GM12892 (cell line): ENCODE results near the gene CD300LG.

ENCODE experiments used
- POLR2A ChIP-seq: IDR thresholded peaks from 2 replicates; pipeline ENCODE4 v1.6.1; 2011; ENCODE audit warnings: low read depth, low read length, control low read depth
- POLR2AphosphoS5 ChIP-seq: IDR thresholded peaks from 2 replicates; pipeline ENCODE4 v1.6.1; 2011; ENCODE audit warnings: low read depth, low read length, control low read depth
- TAF1 ChIP-seq: IDR thresholded peaks from 2 replicates; pipeline ENCODE4 v1.6.1; 2011; ENCODE audit warnings: low read depth, mild to moderate bottlenecking, control low read depth, low read length, borderline replicate concordance

- TF ChIP-seq POLR2A, result no peak
- TF ChIP-seq POLR2AphosphoS5, result no peak
- TF ChIP-seq TAF1, result no peak
These were observed 11.1 kb downstream of the CD300LG start for GRCh38 chr17:43857957-43858600.
